Measurements from ENCODE around the gene CLDN9. TPM values are rescaled to one million over a fixed set of nuclear protein-coding genes. Genes with fewer than 3 reads are reported as not detected.

Gene CLDN9
- total and polyA plus RNA-seq, 9 of the 15 experiments (the other 6 are each of a cell fraction or from before 2014, with no cell fraction given) = 0.12 to 0.44 (median 0.22) TPM; not detected in 4

- TF ChIP-seq CHAMP1 (IDR thresholded peaks at IDR 0.05) (no peak; the same call in 1 of the 2 replicates), RBBP5 (IDR thresholded peaks at IDR 0.05; ENCODE audit: borderline replicate concordance, insufficient read depth, low read length, poor library complexity, severe bottlenecking) (peak; percentile 33), POLR2A (conservative IDR thresholded peaks at IDR 0.05) (peak; percentile 70), USF1 (CRISPR knock-in tag; IDR thresholded peaks at IDR 0.05) (no peak), ZNF280B (CRISPR knock-in tag; IDR thresholded peaks at IDR 0.05) (no peak), CUX1 (CRISPR knock-in tag; IDR thresholded peaks at IDR 0.05) (no peak), TRIM28 (IDR thresholded peaks at IDR 0.05) (peak; percentile 47; the same call in 1 of the 2 replicates), BCLAF1 (IDR thresholded peaks at IDR 0.05; ENCODE audit: borderline replicate concordance in 1 of 2, control insufficient read depth in 1 of 2, low read depth in 2 of 2, low read length in 1 of 2) (peak in 1 of 2 experiments; percentile 48; a peak in 1 of 4 replicates), SLC30A9 (CRISPR knock-in tag; IDR thresholded peaks at IDR 0.05) (no peak), CC2D1A (IDR thresholded peaks at IDR 0.05) (peak; percentile 86; the same call in 1 of the 2 replicates), TARDBP (IDR thresholded peaks at IDR 0.05) (no peak; the same call in 1 of the 2 replicates)
These were observed 43.8 kb upstream of the CLDN9 start, which contains the start of gene PAQR4 (continued) for GRCh38 chr16:2968738-2969544.
